HCT116 (cell line): ENCODE results near the gene CCDC106. TPM values are rescaled to one million over a fixed set of nuclear protein-coding genes. Genes with fewer than 3 reads are reported as not detected.

Experiments used
- ATAC-seq: fragments of 200-7000 bp; cut with Tn5 transposase; 2 replicates; pipeline ENCODE4 v1.9.1; 2020; ENCODE audit warnings: mild to moderate bottlenecking, moderate library complexity
- BruUV-seq: library from RNA; stranded (reverse); fragments of 400-500 nt; replicated peaks from 2 replicates; lab custom pipeline; 2021; lab: Mats Ljungman, UMichigan
- CTCF ChIA-PET: fragments of 300-600 bp; sonication (Branson Sonifier 250); formaldehyde crosslinking; loops from one replicate; lab custom pipeline; 2021; ENCODE audit warnings: antibody characterized with exemption; lab: Charles Lee
- POLR2A ChIA-PET: fragments of 300-600, 350-600 bp; sonication (Branson Sonifier 250); formaldehyde crosslinking; loops from one replicate; lab custom pipeline; 2021; ENCODE audit warnings: antibody characterized with exemption; lab: Charles Lee
- RAD21 ChIA-PET, 2 experiments: fragments of 300-600 bp; sonication (Branson Sonifier 250); formaldehyde crosslinking; loops; one replicate each; lab custom pipeline; 2023; ENCODE audit warnings: low total read pairs in 2 of 2; ENCODE audit not compliant: uncharacterized antibody in 2 of 2, unreplicated experiment in 2 of 2, low non-redundant PET in 1 of 2; lab: Charles Lee
- DNase-seq: peaks from one replicate; pipeline ENCODE4 v3.0.0-alpha.2; 2010; ENCODE audit warnings: low read depth, low spot score
- H2AFZ ChIP-seq: fragments of 200-600 bp; shearing (Covaris generic), sonication (generic); 2 replicates; pipeline ENCODE4 v1.6.1; 2017; ENCODE audit warnings: low read depth, mixed run types, mixed read lengths, antibody characterized with exemption, low read length; ENCODE audit not compliant: poor library complexity, severe bottlenecking
- H3K27ac ChIP-seq: 2 replicates; pipeline ENCODE4 v1.5.1; 2012; ENCODE audit warnings: low read depth, low read length
- H3K27me3 ChIP-seq: fragments of 200-600 bp; sonication (generic); 2 replicates; pipeline ENCODE4 v1.6.1; 2016; ENCODE audit warnings: mixed run types, low read length, mixed read lengths; ENCODE audit not compliant: insufficient read depth
- H3K36me3 ChIP-seq, 2 experiments: fragments of 200-500 bp in 1 of 2; fragments of 200-600 bp in 1 of 2; sonication (Bioruptor generic) in 1 of 2; sonication (generic) in 1 of 2; 2 replicates each; pipeline versions ENCODE4 v1.5.1 to v1.6.1; 2014 to 2016; ENCODE audit warnings: low read length in 2 of 2, inconsistent platforms in 1 of 2, mixed read lengths in 1 of 2, mixed run types in 1 of 2; ENCODE audit not compliant: insufficient read depth in 2 of 2, control insufficient read depth in 1 of 2
- H3K4me1 ChIP-seq, 2 experiments: fragments of 200-600 bp in 1 of 2; sonication (generic) in 1 of 2; 2 replicates each; pipeline versions ENCODE4 v1.5.1 to v1.6.1; 2012 to 2017; ENCODE audit warnings: low read length in 2 of 2, inconsistent platforms in 1 of 2, mild to moderate bottlenecking in 1 of 2, mixed read lengths in 1 of 2, mixed run types in 1 of 2, moderate library complexity in 1 of 2; ENCODE audit not compliant: insufficient read depth in 2 of 2, control insufficient read depth in 1 of 2
- H3K4me2 ChIP-seq: fragments of 200-600 bp; sonication (generic); 2 replicates; pipeline ENCODE4 v1.6.1; 2017; ENCODE audit warnings: mixed run types, low read length, mixed read lengths
- H3K4me3 ChIP-seq, 2 experiments: fragments of 200-600 bp in 1 of 2; sonication (generic) in 1 of 2; replicated peaks in 1 of 2; 2 replicates each; pipeline ENCODE4 v1.5.1; 2011 to 2016; ENCODE audit warnings: low read length in 2 of 2, control low read depth in 1 of 2, low read depth in 1 of 2, mild to moderate bottlenecking in 1 of 2, mixed read lengths in 1 of 2, mixed run types in 1 of 2
- H3K79me2 ChIP-seq: fragments of 200-600 bp; sonication (generic); 2 replicates; pipeline ENCODE4 v1.6.1; 2017; ENCODE audit warnings: mild to moderate bottlenecking, mixed run types, low read length, moderate library complexity, mixed read lengths; ENCODE audit not compliant: insufficient read depth
- H3K9ac ChIP-seq: fragments of 200-600 bp; sonication (generic); 2 replicates; pipeline ENCODE4 v1.6.1; 2016; ENCODE audit warnings: low read length, mixed read lengths
- H3K9me2 ChIP-seq: fragments of 200-600 bp; sonication (generic), shearing (Covaris generic); 2 replicates; pipeline ENCODE4 v1.6.1; 2017; ENCODE audit warnings: mixed run types, mild to moderate bottlenecking, moderate library complexity; ENCODE audit not compliant: insufficient read depth
- H3K9me3 ChIP-seq, 2 experiments: fragments of 200-500 bp in 1 of 2; fragments of 200-600 bp in 1 of 2; sonication (Bioruptor generic) in 1 of 2; sonication (generic) in 1 of 2; 2 replicates each; pipeline ENCODE4 v1.6.1; 2014 to 2017; ENCODE audit warnings: low read length in 2 of 2, mixed read lengths in 2 of 2, inconsistent platforms in 1 of 2, low read depth in 1 of 2, mild to moderate bottlenecking in 1 of 2, mixed run types in 1 of 2, moderate library complexity in 1 of 2; ENCODE audit not compliant: control insufficient read depth in 1 of 2, insufficient read depth in 1 of 2
- H4K20me1 ChIP-seq: fragments of 200-600 bp; sonication (generic), shearing (Covaris generic); 2 replicates; pipeline ENCODE4 v1.6.1; 2017; ENCODE audit warnings: mixed run types, mild to moderate bottlenecking, moderate library complexity; ENCODE audit not compliant: insufficient read depth
- ATF3 ChIP-seq: IDR thresholded peaks from 2 replicates; pipeline ENCODE4 v1.6.1; 2012
- CBX3 ChIP-seq: IDR thresholded peaks from 2 replicates; pipeline ENCODE4 v1.6.1; 2012; ENCODE audit warnings: low read depth
- CEBPB ChIP-seq: IDR thresholded peaks from 2 replicates; pipeline ENCODE4 v1.6.1; 2012; ENCODE audit warnings: low read depth
- EGR1 ChIP-seq: IDR thresholded peaks from 2 replicates; pipeline ENCODE4 v1.6.1; 2012; ENCODE audit warnings: low read depth
- EZH2 ChIP-seq: fragments of 200-600 bp; sonication (generic); IDR thresholded peaks from 2 replicates; pipeline ENCODE4 v1.6.1; 2017; ENCODE audit warnings: antibody characterized with exemption, mixed run types
- EZH2phosphoT487 ChIP-seq: fragments of 200-600 bp; IDR thresholded peaks from 2 replicates; pipeline ENCODE4 v1.6.1; 2018; ENCODE audit warnings: antibody characterized with exemption, borderline replicate concordance
- FOSL1 ChIP-seq: IDR thresholded peaks from 2 replicates; pipeline ENCODE4 v1.6.1; 2012; ENCODE audit warnings: low read depth
- JUND ChIP-seq: IDR thresholded peaks from 2 replicates; pipeline ENCODE4 v1.6.1; 2012
- POLR2A ChIP-seq: IDR thresholded peaks from 2 replicates; pipeline ENCODE4 v1.7.0; 2011; ENCODE audit warnings: borderline replicate concordance; ENCODE audit not compliant: insufficient read depth, insufficient read length; ENCODE audit errors: extremely low read depth
- POLR2AphosphoS5 ChIP-seq: IDR thresholded peaks from 2 replicates; pipeline ENCODE4 v1.6.1; 2011; ENCODE audit warnings: mild to moderate bottlenecking, low read depth, low read length, moderate library complexity
- RAD21 ChIP-seq: IDR thresholded peaks from 2 replicates; pipeline ENCODE4 v1.6.1; 2012; ENCODE audit warnings: low read depth, mild to moderate bottlenecking
- SIN3A ChIP-seq: IDR thresholded peaks from 2 replicates; pipeline ENCODE4 v1.6.1; 2012; ENCODE audit warnings: low read depth
- SP1 ChIP-seq: IDR thresholded peaks from 2 replicates; pipeline ENCODE4 v1.6.1; 2012; ENCODE audit warnings: low read depth
- YY1 ChIP-seq: IDR thresholded peaks from 2 replicates; pipeline ENCODE4 v1.6.1; 2011; ENCODE audit warnings: low read length, low read depth, moderate library complexity, mild to moderate bottlenecking; ENCODE audit not compliant: insufficient replicate concordance; ENCODE audit errors: extremely low read depth
- ZBTB33 ChIP-seq: IDR thresholded peaks from 2 replicates; pipeline ENCODE4 v1.6.1; 2011; ENCODE audit warnings: mild to moderate bottlenecking, low read length, moderate library complexity; ENCODE audit not compliant: insufficient replicate concordance; ENCODE audit errors: extremely low read depth
- ZFX ChIP-seq: fragments of 450-650 bp; IDR thresholded peaks from 2 replicates; pipeline ENCODE4 v1.6.1; 2017
- intact Hi-C: fragments of 100-400 bp; cut with micrococcal nuclease; formaldehyde crosslinking; loops from 2 replicates; pipeline ENCODE4 v1.10.0; 2022
- total RNA-seq: library from RNA; stranded (reverse); gene quantifications from one replicate; pipeline ENCODE4 v1.2.1, GENCODE V29; 2021; ENCODE audit not compliant: unreplicated experiment

Gene CCDC106
- total RNA-seq, 1 experiment from 2014 or later, result 1.0 TPM

- ATAC-seq (no peak), DNase-seq (no peak)
- BruUV-seq, result no TSS peak
- H3K9me2 ChIP-seq, result no peaks in the 10 kb centered on the region
- TF ChIP-seq EGR1 (no peak), YY1 (no peak), CBX3 (no peak), POLR2A (no peak), FOSL1 (no peak), ZFX (no peak), POLR2AphosphoS5 (no peak), EZH2phosphoT487 (no peak), JUND (no peak), ZBTB33 (no peak), RAD21 (no peak), CEBPB (no peak), SP1 (no peak), EZH2 (no peak), ATF3 (no peak), SIN3A (no peak)
- H3K79me2 ChIP-seq, result no peaks in the 10 kb centered on the region
- H3K4me2 ChIP-seq, result no peak overlapping the region
- H3K27ac ChIP-seq, result no peak overlapping the region
- H4K20me1 ChIP-seq, result no peaks in the 10 kb centered on the region
- H2AFZ ChIP-seq, result no peak overlapping the region
- ChIA-PET POLR2A (interaction anchor here (1.0 kb wide), 1 partner anchor 22 kb away, joined by 3 read pairs; no protein-coding TSS in a partner anchor), CTCF (interaction anchor here (1.8 kb wide), 1 partner anchor 159 kb away, joined by 4 read pairs; no protein-coding TSS in a partner anchor), RAD21 (no interaction called here)
- intact Hi-C loops, result no loop called here
- H3K9me3 ChIP-seq, result no peaks in the 10 kb centered on the region
- H3K4me3 ChIP-seq, result no peak overlapping the region
- no peaks in the 10 kb centered on the region for H3K36me3 ChIP-seq
- no peak overlapping the region for H3K9ac ChIP-seq
- peaks cover 8 to 15% of the 10 kb centered on the region in 2 experiments; a peak in 3 of 4 replicates for H3K4me1 ChIP-seq
- H3K27me3 ChIP-seq, result no peaks in the 10 kb centered on the region
Observed at GRCh38 chr19:55626350-55626749, 21.7 kb upstream of the CCDC106 start.
